CD4-positive, alpha-beta T cell treated with Interleukin-6 for 4 hours (primary cell): ENCODE data around the gene PRAF2.

Source experiments
- DNase-seq: peaks from one replicate; pipeline ENCODE4 v3.0.0-alpha.2; 2020; ENCODE audit warnings: mixed read lengths

Gene PRAF2

GRCh38 chrX:49071877-49072711, 1.7 kb downstream of the PRAF2 start:
- DNase-seq = no peak

- DNase-seq = no peak
Measured at GRCh38 chrX:49070988-49071387, 2.8 kb downstream of the PRAF2 start.

- no peak for DNase-seq
Measured at GRCh38 chrX:49069038-49069437, 4.8 kb downstream of the PRAF2 start.

DNA sequence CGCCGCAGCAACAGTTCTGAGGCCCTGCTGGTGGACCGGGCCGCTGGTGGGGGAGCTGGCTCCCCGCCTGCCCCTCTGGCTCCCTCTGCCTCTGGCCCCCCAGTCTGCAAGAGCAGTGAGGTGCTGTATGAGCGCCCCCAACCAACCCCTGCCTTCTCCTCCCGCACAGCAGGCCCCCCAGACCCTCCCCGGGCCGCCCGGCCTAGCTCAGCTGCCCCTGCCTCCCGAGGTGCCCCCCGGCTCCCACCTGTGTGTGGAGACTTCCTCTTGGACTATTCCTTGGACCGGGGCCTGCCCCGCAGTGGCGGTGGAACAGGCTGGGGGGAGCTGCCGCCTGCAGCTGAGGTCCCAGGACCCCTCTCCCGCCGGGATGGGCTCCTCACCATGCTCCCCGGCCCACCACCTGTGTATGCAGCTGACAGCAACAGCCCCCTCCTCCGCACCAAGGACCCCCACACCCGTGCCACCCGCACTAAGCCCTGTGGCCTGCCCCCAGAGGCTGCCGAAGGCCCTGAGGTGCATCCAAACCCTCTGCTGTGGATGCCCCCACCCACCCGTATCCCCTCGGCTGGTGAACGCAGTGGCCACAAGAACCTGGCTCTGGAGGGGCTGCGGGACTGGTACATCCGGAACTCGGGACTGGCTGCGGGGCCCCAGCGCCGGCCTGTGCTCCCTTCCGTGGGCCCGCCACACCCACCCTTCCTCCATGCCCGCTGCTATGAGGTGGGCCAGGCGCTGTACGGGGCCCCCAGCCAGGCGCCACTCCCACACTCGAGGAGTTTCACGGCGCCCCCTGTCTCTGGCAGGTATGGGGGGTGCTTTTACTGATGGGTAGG, 6.3 kb downstream of the PRAF2 start:
- DNase-seq = no peak

GRCh38 chrX:49066690-49067089, 7.1 kb downstream of the PRAF2 start:
- DNase-seq = no peak

DNA sequence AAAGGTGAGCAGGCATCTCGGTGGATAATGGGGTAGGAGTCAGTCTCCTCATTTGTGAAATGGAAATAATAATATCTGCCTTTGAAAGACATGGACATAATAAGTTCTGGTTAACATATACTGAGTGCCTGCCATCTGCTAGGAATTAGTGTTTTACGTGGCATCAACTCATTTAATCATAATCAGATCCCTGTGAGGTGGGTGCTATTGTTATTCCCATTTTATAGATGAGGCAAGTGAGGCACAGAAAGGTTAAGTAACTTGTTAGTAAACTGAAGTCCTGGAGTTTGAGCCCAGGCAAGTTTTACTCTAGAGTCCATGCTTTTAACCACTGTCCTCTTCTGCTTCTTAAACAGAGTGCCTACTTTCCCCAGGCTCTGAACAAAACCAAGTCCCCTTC, 7.5 kb downstream of the PRAF2 start:
- no peak for DNase-seq

GRCh38 chrX:49064735-49065134, 9.1 kb downstream of the PRAF2 start:
- DNase-seq = no peak

GRCh38 chrX:49064303-49064702, 9.5 kb downstream of the PRAF2 start:
- no peak for DNase-seq

GRCh38 chrX:49063715-49064114, 10.1 kb downstream of the PRAF2 start:
- DNase-seq = no peak

DNA sequence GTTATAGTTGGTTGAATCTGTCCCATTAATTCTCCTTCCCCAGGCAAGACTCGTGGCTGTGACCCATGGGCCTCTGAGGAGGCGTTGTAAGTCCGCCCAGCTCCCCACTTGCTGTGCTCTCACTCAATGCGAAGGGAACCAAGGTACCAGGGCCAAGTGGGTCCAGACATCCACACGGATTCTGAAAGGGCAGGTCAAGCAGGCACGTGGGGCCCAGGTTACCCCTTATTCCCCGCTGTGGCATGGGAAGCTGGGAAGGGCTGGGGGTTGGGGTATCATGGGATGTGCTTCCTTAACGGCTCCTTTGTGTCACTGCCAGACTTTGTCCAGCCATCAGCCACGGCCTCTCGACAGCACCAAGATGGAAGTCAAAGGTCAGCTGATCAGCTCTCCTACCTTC, 11.9 kb downstream of the PRAF2 start:
- DNase-seq = no peak

DNA sequence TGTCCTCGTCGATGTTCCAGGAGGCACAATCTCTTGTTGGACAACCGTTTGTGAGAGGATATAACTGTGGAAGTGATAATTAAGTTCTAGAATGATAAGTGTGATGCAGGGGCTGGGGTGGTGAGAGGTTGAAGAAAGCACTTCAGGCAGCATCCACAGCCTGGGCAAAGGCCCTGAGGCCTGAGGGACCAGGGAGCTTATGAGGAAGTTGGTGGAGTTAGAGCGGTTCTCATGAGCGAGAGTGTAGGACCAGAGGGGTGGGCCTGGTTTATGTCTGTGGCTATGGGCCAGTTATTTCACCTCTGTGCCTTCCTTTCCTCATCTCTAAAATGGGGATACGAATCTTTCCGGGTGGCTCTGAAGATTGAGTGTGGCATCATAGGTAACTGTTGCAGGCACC, 12.3 kb downstream of the PRAF2 start:
- DNase-seq = no peak

DNA sequence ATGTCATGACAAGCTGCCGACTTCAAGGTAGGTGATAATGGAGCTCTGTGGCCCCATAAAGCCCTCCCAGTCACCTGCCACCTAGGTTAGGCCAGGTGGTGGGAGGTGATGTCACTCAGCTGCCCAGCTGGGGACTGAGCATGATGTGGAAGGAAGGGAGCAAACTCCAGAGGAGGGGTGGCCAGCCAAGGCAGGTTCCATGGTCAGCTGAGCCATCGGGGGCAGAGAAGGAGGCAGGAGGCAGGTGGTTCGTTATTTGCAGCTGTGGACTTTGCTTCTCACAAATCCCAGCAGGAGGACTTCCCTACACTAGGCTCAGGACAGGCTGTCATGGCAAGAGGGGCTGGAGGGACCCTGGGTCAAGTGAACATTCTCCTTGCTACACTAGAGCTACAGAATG, 12.9 kb downstream of the PRAF2 start:
- no peak for DNase-seq

GRCh38 chrX:49059681-49060085, 14.1 kb downstream of the PRAF2 start:
- DNase-seq = no peak

DNA sequence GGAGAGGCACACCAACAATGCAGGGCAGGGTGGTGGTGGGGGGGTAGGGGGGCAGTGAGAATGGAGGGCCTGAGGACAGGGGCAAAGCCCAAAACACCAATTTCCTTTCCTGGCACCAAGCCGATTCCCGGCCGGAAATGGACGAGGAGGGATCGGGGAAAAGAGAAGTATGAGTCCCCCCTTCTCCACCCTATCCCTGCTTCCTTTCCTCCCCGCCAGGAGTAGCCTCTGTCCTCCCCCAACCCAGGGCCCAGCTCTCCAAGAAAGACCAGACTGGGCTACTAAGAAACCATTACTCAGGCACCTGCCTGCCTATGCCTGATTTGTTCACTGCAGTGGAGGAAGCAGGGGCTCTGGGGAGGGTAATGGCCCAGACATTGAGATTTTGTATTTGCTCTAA, 14.6 kb downstream of the PRAF2 start:
- DNase-seq = no peak

DNA sequence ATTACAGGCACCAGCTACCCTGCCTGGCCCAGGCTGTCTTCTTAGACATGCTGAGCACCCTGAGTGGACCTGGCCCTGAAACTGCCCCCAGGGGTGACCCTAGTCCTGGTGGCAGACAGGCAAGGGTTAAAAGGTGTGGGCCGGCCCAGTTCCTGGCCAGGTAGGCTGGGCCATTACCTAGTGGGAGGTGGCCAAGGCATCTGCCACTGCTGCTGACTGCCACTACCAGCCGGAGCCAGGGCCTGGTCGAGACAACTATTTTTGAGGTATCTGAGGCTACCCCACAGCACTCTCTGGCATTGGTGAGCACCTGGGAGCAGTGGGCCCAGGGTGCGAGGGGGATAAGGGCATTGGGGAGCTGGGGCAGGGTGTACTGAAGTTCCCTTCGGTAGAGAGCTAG, 15.0 kb downstream of the PRAF2 start, which contains the start of gene CCDC120:
Gene CCDC120, plus strand, starts transcription at position 206 of the 400 bp plus-strand sequence. CDS start 3,043 bp downstream, outside the sequence.
- DNase-seq = no peak

GRCh38 chrX:49054073-49054762, 19.6 kb downstream of the PRAF2 start:
- no peak for DNase-seq

DNA sequence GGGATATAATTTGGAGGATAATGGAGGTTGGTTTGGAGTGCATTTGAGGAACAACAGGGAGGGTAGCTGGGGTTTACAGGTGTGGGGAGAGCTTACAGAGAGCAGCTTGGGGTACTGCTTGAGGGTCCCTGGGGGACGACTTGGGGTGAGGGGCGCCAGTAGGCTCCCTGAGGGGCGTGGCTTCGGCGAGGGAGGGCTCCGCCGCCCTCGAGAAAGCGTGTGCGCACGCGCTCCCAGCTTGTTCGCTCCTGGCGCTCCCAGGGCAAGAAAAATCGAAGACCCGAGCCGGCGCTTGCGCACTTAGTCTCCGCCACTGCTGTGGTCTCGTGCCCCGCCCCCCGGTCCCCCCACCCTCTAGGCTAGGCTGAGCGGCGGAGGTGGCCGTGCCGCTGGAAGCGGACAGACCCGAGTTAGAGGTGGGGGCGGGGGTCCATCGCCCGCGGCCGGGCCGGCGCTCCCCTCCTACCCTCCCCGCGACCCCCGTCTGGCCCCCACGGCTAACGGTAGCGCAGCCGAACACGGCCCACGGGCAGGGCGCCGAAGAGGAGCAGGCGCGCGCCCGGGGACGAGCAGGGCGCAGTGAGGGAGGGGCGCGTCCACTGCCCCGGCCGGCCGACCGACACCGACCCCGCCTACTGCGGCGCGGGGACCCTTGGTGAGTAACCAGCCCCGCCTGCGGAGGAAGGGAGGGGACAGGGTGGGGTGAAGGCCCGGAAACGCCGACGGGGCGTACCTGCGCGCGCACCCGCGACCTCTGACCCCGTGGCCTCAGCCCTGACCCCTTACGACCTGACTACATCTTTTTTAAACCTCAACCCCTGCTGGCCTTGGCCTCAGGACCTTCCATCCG, 20.4 kb downstream of the PRAF2 start:
- peak; percentile 80 for DNase-seq

GRCh38 chrX:49043987-49044281, 29.9 kb downstream of the PRAF2 start:
- DNase-seq = no peak

DNA sequence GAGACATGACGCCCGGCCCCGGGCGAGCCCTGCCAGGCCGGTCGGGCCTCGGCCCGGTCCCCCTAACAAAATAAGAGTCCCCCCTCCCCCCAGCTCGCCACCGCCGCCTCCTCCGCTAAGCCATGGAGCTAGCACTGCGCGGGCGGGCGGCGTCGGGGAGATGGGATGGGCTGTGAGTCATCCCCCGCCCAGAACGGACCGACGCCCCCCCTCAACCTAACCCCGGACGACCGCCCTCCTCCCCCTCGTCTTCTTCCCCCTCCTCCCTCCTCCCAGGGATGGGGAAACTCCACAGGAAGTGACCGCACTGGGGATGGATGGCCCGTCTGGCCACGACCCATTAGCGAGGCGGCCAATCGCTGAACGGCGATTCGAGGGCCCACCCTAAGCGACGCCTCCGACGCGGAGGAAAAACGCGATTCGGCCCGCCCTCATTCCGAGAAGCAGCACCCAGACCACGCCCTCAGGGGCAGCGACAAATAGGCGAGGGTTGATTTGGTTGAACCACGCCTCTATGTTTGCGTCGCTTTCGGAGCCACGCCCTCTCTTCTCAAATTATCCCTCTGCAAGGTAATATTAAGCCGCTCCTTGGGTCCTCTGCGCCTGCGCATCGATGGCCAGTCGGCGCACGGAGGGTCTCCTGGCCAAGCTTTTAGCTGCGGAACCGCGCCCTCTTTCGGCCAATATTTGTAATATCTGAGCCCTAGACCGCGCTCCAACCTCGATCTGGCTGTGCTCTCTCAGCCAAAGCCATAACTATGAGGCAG, 30.4 kb downstream of the PRAF2 start, which contains the start of gene TFE3:
Gene TFE3, minus strand, starts transcription at position 138 of the 767 bp plus-strand sequence. Its CDS starts 131 bp downstream, at position 7.
- DNase-seq = peak; percentile 98

GRCh38 chrX:49042581-49043219, 31.1 kb downstream of the PRAF2 start:
- no peak for DNase-seq
